HFF-Myc (cell line): ENCODE measurements around the gene NCAPG2.

Source experiments
- DNase-seq: peaks from one replicate; pipeline ENCODE4 v3.0.0-alpha.2; 2011; ENCODE audit warnings: low read depth; ENCODE audit errors: extremely low read depth
- H3K4me3 ChIP-seq: replicated peaks from 2 replicates; pipeline ENCODE4 v1.5.1; 2011; ENCODE audit warnings: low read depth, mild to moderate bottlenecking, control low read depth, low read length
- CTCF ChIP-seq: IDR thresholded peaks from 2 replicates; pipeline ENCODE4 v1.5.1; 2012; ENCODE audit warnings: mild to moderate bottlenecking, low read depth, low read length, control low read depth; ENCODE audit errors: missing control alignments

NCAPG2 gene

GRCh38 chr7:158602905-158603772 lies 101.5 kb downstream of the NCAPG2 start:
- H3K4me3 ChIP-seq: no peak overlapping the region
- no peak for DNase-seq
- TF ChIP-seq CTCF: no peak

DNA sequence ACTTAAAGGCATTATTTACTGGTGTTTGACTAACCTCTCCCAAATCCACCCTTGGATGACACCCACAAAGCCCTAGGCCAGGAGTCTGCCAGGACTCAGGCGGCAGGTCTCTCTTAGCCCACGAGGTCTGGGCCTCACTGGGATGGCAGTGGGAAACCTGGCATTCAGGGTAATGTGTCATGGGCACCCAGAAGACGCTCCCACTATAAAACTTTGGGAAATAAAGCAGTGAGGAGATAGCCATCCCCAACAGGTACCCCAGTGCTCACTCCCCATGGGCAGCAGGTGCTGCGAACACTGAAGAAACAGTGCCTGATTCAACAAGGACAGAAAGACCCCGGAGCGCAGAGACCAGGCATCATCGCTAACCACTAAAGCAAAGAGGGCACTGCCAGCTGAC lies 102.6 kb downstream of the NCAPG2 start:
- H3K4me3 ChIP-seq: no peak overlapping the region
- TF ChIP-seq CTCF: no peak
- no peak for DNase-seq

DNA sequence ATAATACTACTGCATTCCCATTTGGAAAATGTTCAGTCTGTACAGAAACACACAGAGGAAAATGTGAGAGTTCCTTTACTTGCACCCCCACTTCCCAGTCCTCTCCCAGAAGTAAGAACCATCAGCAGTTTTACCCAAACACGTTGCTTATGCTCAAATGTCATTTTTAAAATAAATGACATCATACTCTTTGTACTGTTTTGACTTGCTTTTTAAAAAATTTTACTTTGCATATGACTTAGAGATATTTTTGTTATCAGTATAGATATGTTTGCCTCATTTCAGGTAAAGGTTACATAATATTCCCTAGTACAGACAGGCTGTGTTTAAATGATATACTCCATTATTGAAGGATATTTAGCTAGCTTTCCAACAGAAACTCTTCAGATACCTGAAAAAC lies 103.5 kb downstream of the NCAPG2 start:
- no peak for DNase-seq
- no peak for TF ChIP-seq CTCF
- H3K4me3 ChIP-seq: no peak overlapping the region

GRCh38 chr7:158596745-158597144 lies 107.9 kb downstream of the NCAPG2 start:
- DNase-seq: no peak
- no peak overlapping the region for H3K4me3 ChIP-seq
- no peak for TF ChIP-seq CTCF

DNA sequence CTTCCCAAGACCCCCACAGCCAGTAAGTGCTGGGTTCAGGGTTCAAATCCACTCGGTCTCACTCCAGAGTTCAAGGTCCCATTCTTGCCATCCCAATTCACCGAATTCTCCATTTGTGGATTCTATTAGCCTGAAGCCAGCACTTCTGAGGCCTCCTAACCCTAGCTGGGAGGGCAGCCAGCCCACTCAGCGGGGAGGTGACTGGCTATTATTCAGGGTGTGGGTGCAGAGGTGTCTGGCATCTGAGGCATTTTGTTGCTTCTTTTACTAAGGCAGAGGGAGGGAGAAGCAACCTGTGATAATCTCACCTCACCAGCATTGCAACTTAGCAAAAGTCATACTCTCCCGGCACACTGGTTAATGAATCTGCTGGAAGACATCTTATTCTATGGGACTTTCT lies 108.3 kb downstream of the NCAPG2 start:
- no peak overlapping the region for H3K4me3 ChIP-seq
- DNase-seq: no peak
- no peak for TF ChIP-seq CTCF

- TF ChIP-seq CTCF: no peak
- H3K4me3 ChIP-seq: no peak overlapping the region
- peak; percentile 20 for DNase-seq
These were observed 109.5 kb downstream of the NCAPG2 start for GRCh38 chr7:158595068-158595467.
